HEK293T (cell line): Measurements from ENCODE around the gene ACBD6.

Source experiments
- CTCF ChIA-PET: fragments of 350-600 bp; formaldehyde crosslinking; extraction: SDS; loops from one replicate; lab custom pipeline; 2021; ENCODE audit warnings: antibody characterized with exemption, inconsistent platforms; lab: Yijun Ruan, JAX
- POLR2A ChIA-PET: fragments of 350-600 bp; formaldehyde crosslinking; extraction: SDS; loops from one replicate; lab custom pipeline; 2020; ENCODE audit warnings: antibody characterized with exemption, inconsistent platforms; lab: Yijun Ruan, JAX
- DNase-seq: peaks from one replicate; pipeline ENCODE4 v3.0.0; 2012; ENCODE audit warnings: mixed read lengths; ENCODE audit errors: extremely low spot score
- ARNT ChIP-seq: fragments of 450-650 bp; IDR thresholded peaks from 2 replicates; pipeline ENCODE4 v1.6.1; 2017; ENCODE audit warnings: mild to moderate bottlenecking
- BHLHE40 ChIP-seq: fragments of 450-650 bp; IDR thresholded peaks from 2 replicates; pipeline ENCODE4 v1.6.1; 2016; ENCODE audit warnings: mild to moderate bottlenecking, moderate library complexity, borderline replicate concordance
- CTBP1 ChIP-seq: fragments of 450-650 bp; IDR thresholded peaks from 2 replicates; pipeline ENCODE4 v1.6.1; 2016; ENCODE audit warnings: borderline replicate concordance
- ELF4 ChIP-seq: fragments of 450-650 bp; IDR thresholded peaks from 2 replicates; pipeline ENCODE4 v1.6.1; 2017; ENCODE audit warnings: antibody characterized with exemption
- FOXA1 ChIP-seq: fragments of 450-650 bp; IDR thresholded peaks from 2 replicates; pipeline ENCODE4 v1.6.1; 2016; ENCODE audit warnings: mild to moderate bottlenecking
- FOXK2 ChIP-seq: fragments of 450-650 bp; IDR thresholded peaks from 2 replicates; pipeline ENCODE4 v1.6.1; 2016; ENCODE audit warnings: mild to moderate bottlenecking
- FOXM1 ChIP-seq: fragments of 450-650 bp; IDR thresholded peaks from 2 replicates; pipeline ENCODE4 v1.6.1; 2017; ENCODE audit warnings: mild to moderate bottlenecking, borderline replicate concordance
- HDGF ChIP-seq: fragments of 450-650 bp; IDR thresholded peaks from 2 replicates; pipeline ENCODE4 v1.6.1; 2017; ENCODE audit warnings: antibody characterized with exemption, borderline replicate concordance
- L3MBTL2 ChIP-seq: fragments of 450-650 bp; conservative IDR thresholded peaks from 2 replicates; pipeline ENCODE4 v1.6.1; 2016; ENCODE audit warnings: mild to moderate bottlenecking
- LEF1 ChIP-seq: fragments of 450-650 bp; IDR thresholded peaks from 2 replicates; pipeline ENCODE4 v1.6.1; 2017; ENCODE audit warnings: mild to moderate bottlenecking, borderline replicate concordance
- NFRKB ChIP-seq: fragments of 450-650 bp; IDR thresholded peaks from 2 replicates; pipeline ENCODE4 v1.6.1; 2016; ENCODE audit warnings: mild to moderate bottlenecking, moderate library complexity
- SP1 ChIP-seq: fragments of 450-650 bp; IDR thresholded peaks from 2 replicates; pipeline ENCODE4 v1.6.1; 2017
- SUZ12 ChIP-seq: fragments of 450-650 bp; IDR thresholded peaks from 2 replicates; pipeline ENCODE4 v1.6.1; 2016; ENCODE audit warnings: mild to moderate bottlenecking
- TARDBP ChIP-seq: fragments of 450-650 bp; IDR thresholded peaks from 2 replicates; pipeline ENCODE4 v1.6.1; 2016
- ZNF384 ChIP-seq: fragments of 450-650 bp; IDR thresholded peaks from 2 replicates; pipeline ENCODE4 v1.6.1; 2016
- TF ChIP-seq, protein P1 (sequence below): fragments of 450-650 bp; IDR thresholded peaks from 2 replicates; pipeline ENCODE4 v1.6.1; 2016

ACBD6 gene

DNA sequence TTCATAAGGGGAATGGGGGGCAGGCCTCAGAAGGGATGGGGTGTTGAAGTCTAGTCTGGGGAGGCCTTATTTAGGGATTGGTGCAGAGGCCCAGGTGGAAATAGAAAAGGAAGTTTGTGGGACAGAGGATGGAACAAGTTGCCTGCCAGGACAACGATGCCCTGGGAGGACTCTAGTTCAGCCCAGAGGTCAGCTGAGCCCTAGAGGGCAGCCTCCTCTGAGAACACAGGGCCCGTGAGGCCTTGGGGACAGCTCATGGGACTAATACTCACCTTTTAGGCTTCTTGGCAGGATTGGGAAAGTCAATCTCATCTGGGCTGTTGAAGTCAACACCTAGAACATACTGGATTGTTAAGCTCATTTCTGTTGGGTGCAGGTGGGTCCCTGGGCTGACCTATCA lies 229.3 kb downstream of the ACBD6 start:
- ChIA-PET POLR2A (interaction anchor here (0.5 kb wide), 1 partner anchor 183 kb away, joined by 3 read pairs; no protein-coding TSS in a partner anchor), CTCF (interaction anchor here (1.5 kb wide), 1 partner anchor 20 kb away, joined by 4 read pairs; no protein-coding TSS in a partner anchor)
- TF ChIP-seq FOXK2 (no peak), FOXM1 (no peak), NFRKB (no peak), SUZ12 (no peak), ARNT (no peak), ZNF384 (no peak), HDGF (no peak), L3MBTL2 (no peak), TARDBP (no peak), SP1 (no peak), LEF1 (no peak), CTBP1 (no peak), FOXA1 (no peak), BHLHE40 (no peak), ELF4 (no peak)
- TF ChIP-seq, protein P1, sequence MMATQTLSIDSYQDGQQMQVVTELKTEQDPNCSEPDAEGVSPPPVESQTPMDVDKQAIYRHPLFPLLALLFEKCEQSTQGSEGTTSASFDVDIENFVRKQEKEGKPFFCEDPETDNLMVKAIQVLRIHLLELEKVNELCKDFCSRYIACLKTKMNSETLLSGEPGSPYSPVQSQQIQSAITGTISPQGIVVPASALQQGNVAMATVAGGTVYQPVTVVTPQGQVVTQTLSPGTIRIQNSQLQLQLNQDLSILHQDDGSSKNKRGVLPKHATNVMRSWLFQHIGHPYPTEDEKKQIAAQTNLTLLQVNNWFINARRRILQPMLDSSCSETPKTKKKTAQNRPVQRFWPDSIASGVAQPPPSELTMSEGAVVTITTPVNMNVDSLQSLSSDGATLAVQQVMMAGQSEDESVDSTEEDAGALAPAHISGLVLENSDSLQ: no peak
- DNase-seq: no peak

DNA sequence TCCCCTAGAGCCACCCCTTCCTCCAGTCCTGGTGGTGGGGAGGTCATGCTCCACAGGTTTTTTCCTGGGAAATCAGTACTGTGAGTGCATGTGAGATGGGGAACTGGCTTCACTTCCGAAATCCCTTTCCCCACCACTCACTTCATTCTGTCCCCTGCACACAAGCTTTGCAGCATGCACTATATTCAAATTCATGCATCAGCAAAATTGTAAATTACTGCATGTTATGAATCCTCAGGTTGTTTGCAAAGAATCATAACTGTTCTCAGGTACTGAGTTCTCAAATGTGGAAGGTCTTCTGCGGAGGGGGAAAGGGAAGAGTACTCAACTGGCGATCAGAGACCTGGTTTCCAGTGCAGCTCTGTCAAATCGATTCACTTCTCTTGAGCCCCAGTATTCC lies 230.0 kb downstream of the ACBD6 start:
- DNase-seq: no peak
- ChIA-PET POLR2A (no interaction called here), CTCF (interaction anchor here (0.6 to 1.5 kb wide), 2 partner anchors 11 to 20 kb away, joined by 3 to 4 read pairs; no protein-coding TSS in a partner anchor)
- TF ChIP-seq ARNT: no peak
- TF ChIP-seq L3MBTL2: no peak
- TF ChIP-seq ELF4: no peak
- TF ChIP-seq HDGF: no peak
- no peak for TF ChIP-seq NFRKB
- no peak for TF ChIP-seq FOXM1
- TF ChIP-seq BHLHE40: no peak
- TF ChIP-seq SP1: no peak
- TF ChIP-seq FOXK2: no peak
- no peak for TF ChIP-seq ZNF384
- TF ChIP-seq, protein P1: no peak
- no peak for TF ChIP-seq TARDBP
- no peak for TF ChIP-seq FOXA1
- TF ChIP-seq CTBP1: no peak
- no peak for TF ChIP-seq SUZ12
- TF ChIP-seq LEF1: no peak

DNA sequence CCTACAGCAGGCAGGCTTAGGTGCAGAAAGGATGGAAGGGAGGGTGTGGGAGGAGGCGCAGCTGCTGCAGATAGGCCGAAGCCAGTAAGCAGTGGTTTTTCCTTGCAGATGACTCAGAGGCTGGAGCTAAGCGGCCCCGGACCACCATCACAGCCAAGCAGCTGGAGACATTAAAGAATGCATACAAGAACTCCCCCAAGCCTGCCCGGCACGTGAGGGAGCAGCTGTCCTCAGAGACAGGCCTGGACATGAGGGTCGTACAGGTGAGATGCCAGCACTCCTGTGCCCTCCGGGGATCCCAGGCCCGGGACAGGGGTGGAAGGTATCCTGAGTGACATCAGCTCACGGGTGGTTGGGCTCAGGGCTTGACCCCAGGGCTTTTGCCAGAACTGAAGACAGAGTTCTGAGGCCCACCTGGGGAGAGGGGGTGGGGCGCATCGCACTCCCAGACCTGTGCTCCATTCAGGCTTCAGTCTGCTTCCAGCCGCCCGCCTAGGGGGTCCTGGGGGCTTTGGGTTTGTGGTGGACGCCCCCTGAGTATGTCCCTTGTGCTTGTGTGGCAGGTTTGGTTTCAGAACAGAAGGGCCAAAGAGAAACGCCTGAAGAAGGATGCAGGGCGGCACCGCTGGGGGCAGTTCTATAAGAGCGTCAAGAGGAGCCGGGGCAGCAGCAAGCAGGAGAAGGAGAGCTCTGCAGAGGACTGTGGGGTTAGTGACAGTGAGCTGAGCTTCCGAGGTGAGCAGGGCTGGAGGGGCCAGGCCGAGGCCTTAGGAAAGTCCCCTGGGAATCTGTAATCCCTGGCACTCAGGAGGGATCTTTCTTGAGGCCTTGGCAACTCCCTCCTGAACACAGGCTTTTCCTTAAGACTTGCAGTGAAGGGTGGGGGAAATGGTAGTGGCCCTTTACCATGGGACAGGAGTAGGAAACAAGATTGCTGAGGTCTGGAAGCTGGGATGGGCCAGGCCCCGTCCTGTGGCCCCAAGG lies 230.8 kb downstream of the ACBD6 start:
- TF ChIP-seq NFRKB: no peak
- no peak for TF ChIP-seq LEF1
- TF ChIP-seq, protein P1: no peak
- no peak for TF ChIP-seq HDGF
- no peak for TF ChIP-seq FOXK2
- no peak for TF ChIP-seq BHLHE40
- TF ChIP-seq SP1: no peak
- TF ChIP-seq TARDBP: no peak
- no peak for TF ChIP-seq SUZ12
- DNase-seq: no peak
- CTCF ChIA-PET: interaction anchor here (0.6 to 0.9 kb wide), 2 partner anchors 11 kb away, joined by 3 read pairs; no protein-coding TSS in a partner anchor
- POLR2A ChIA-PET: interaction anchor here (1.2 kb wide), 1 partner anchor 83 kb away, joined by 3 read pairs; no protein-coding TSS in a partner anchor

DNA sequence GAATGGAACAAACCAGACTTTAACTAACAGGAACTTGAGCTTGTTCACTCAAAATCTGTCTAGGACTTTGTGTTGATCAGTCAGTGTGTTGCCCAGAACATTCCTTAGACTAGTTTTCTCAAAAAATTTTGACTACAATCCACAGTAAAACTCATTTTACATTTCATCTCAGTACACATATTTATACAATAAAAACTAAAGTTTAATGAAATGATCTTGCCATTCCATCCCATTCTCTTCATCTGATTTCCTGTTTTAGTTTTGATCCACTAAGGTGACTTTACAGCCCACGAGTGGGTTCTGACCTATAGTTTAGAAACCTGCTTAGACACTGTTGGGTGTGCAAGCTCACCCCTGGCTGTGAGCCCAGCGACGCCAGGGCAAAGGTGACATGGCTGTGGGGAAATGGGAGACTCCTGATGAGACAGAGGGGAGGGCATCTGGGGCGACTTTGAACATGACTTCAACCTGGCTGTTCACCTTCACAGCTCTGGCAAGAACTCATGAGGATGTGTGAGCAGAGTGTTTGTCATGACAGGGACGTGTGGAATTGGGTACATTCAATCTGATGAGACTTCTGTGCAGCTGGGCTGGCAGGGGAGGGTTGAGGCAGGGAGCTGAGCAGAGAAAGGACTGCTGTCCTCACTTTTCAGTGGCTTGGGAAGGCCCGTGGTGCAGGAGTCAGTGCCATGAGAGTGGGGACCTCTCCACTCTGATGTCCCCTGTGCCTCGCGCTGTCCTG lies 231.7 kb downstream of the ACBD6 start:
- no peak for DNase-seq
- TF ChIP-seq BHLHE40 (no peak), ZNF384 (no peak), FOXK2 (no peak), SUZ12 (no peak), SP1 (no peak), NFRKB (no peak), FOXA1 (no peak), FOXM1 (no peak), LEF1 (no peak), L3MBTL2 (no peak), HDGF (no peak), CTBP1 (no peak), TARDBP (no peak)
- TF ChIP-seq, protein P1: no peak
- POLR2A ChIA-PET: interaction anchor here (1.2 kb wide), 1 partner anchor 82 kb away, joined by 3 read pairs; no protein-coding TSS in a partner anchor
- CTCF ChIA-PET: interaction anchor here (0.6 to 1.1 kb wide), 3 partner anchors 12 to 1159 kb away, joined by 3 to 4 read pairs (median 4); no protein-coding TSS in a partner anchor
